Measurements from ENCODE around the gene DNLZ.
A peak's percentile ranks its signal among the peaks of the same experiment; 100 is the strongest.
"Not testable (repeated sequence)": the region's sequence is repeated elsewhere in the genome, so short reads cannot be mapped to it uniquely, and the experiment has no call there.

DNLZ gene

DNA sequence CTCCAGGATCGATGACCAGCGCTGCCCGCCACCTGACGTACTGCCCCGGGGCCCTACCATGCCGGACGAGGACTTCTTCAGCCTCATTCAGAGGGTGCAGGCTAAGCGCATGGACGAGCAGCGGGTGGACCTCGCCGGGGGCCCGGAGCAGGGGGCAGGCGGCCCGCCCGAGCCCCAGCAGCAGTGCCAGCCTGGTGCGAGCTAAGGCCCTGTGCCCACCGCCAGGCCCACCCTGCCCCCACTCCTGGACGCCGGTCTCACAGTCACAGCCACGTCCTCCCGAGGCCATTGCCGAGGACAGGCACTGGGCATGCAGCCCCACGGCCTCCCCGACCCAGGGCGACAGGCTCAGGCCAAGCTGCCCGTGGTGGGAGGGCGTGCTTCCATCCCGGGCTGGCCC is 5.5 kb downstream of the DNLZ start:
- no peak for DNase-seq

DNA sequence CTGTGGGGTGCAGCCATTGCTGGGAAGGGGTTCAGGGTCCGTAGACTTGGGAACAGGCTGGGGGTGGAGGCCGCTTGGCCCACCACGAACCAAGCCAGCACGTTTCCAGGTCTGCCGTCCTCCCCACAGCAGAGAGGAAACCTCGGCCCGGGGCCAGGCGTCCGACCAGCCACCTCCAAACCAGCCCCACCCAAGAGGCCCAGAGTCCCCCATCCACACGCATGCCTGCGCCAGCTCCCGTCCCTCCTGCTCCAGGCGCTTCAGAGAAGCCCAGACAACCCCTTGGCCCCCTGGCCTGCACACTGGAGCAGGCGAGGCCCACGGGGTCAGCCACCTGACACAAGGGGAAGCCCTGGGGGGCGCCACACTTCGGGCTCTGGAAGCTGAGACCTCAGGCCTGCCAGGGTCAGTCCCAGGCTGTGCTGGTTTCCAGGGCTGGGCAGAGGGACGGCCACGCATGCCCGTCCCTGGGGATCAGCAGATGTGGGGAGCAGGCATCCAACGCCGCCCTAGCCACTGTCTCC is 6.3 kb downstream of the DNLZ start:
- no peak for DNase-seq

DNA sequence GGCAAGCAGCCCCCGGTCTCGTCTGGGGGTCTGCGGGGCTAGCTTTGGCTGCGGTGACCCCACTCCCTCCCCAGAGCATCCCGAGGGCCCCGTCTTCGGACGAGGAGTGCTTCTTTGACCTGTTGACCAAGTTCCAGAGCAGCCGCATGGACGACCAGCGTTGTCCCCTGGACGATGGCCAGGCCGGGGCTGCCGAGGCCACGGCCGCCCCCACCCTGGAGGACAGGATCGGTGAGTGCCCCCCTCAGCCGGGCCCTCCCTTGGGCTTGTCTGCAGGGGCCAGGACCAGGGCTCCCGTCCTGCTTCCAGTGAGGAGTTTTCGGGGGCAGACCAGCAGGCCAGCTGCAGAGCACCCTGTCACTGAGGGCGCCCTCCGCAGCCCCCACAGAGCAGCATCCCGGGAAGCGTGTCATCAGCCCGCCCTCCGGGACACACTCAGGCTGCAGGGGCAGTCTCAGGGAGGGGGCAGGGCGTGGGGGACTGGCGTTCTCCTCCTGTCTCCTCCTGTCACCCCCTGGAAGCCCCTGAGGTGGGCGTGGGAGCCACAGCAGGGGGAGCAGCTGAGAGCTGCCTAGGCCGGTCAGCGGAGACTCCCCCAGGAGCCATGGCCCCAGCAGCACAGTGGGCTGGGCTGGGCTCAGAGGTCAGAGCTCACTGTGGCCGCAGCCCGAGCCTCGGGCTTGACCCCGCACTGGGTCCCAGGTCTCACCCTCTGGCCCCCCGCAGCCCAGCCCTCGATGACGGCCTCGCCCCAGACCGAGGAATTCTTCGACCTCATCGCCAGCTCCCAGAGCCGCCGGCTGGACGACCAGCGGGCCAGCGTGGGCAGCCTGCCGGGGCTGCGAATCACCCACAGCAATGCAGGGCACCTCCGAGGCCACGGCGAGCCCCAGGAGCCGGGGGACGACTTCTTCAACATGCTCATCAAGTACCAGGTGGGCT is 7.7 kb downstream of the DNLZ start:
- DNase-seq = no peak

DNA sequence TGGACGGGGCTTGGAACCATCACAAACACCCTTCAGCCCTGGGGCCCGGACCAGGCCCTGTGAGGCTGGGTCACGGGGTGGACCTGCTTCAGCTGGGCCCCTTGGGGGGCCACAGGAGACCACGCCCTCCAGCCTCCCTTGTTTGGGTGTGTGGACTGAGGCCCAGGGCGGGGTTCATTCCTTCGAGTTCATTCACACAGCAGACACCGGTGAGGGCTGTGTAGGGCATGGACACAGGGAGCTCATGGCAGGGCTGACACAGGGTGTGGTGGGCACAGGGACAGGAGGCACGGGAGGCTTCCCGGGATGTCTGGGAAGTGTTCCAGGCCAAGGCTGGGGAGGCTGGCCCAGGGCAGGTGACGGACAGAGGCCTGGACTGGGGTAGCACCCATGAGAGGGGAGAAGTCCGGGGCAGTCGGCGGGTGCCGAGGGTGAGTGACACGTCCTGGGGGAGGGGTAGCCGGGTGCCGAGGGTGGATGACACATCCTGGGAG is 8.9 kb downstream of the DNLZ start:
- DNase-seq = no peak

DNA sequence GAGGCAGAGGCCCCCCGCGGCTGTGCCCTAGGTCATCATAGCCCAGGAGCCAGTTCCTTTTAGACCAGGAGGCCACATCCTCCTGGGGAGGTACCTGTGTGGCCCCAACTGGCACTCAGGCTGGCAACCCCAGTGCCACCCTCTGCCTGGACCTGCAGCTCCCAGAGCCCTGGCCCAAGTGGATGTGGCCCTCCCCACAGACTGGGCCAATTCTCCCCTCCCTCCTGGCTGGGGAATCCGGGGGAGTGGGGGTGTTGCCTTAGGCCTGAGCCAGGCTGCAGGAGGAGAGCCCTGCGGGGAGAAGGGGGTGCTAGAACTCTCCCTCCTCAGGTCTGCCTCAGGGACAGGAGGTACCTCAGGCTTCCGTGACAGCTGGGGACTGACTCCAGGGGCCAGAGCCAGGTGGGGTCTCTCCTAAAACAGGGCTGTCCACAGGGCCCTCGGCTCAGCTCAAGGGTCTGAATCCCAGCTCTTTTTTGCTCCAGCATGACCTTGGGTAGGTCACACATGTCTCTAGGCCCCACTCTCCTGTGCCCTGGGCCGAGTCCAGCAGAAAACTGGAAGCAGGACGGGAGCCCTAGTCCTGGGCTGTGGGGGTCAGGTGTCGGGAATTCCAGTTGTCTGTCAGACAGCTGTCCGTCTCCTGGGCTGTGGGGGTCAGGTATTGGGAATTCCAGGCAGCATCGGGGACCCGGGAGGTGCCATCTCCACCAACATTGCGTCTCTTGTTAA is 9.6 kb downstream of the DNLZ start:
- DNase-seq = no peak

DNA sequence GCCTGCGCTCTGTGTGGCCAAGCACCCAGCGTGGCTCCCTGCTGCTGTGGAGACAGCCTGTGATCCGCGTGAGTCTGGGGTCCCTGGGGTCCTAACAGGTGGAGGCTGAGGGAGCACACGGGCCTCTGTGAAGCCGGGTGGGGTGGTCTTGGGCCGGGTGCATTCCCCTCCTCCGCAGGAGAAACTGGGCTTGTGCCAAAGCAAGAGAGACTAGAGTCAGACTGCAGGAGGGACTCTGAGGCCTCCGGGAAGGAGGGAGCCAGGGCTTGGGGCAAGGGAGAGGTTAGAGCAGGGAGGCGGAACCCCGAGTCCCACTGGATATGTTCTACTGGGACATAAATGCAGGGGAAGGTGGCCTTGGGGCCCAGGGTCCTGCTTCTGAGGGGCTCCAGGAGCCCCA is 10.5 kb downstream of the DNLZ start:
- no peak for DNase-seq

DNA sequence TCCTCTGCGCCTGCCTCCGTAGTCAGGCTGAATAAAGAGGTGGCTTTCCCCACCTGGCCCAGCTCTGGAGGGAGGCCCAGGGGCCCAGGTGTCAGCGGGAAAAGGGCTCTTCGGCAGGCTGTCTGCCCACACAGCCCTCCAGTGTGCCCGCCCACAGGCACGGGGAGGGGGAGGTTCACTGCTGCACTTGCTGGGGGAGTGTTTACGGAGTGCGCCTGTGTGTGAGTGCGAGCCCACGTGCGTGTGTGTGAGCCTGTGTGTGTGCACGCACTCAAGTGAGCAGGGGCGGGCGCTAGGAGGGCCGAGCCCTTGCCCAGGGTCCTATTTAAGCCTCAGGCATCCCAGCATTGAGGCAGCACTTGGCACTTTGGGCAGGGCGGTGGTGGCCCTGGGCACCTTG is 10.9 kb downstream of the DNLZ start:
- DNase-seq = no peak

DNA sequence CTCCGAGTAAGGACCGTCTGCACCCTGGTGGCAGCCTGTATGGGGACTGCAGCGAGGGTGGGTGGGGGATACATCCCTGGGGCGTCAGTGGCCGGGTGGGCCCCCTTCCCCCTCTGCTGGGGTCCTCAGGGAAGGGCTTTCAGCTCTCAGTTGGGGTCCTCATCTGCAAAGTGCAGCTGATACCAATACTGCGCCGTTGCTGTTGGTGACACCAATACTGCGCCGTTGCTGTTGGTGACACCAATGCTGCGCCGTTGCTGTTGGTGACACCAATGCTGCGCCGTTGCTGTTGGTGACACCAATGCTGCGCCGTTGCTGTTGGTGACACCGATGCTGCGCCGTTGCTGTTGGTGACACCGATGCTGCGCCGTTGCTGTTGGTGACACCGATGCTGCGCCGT is 11.7 kb downstream of the DNLZ start:
- not testable (repeated sequence) for DNase-seq

DNA sequence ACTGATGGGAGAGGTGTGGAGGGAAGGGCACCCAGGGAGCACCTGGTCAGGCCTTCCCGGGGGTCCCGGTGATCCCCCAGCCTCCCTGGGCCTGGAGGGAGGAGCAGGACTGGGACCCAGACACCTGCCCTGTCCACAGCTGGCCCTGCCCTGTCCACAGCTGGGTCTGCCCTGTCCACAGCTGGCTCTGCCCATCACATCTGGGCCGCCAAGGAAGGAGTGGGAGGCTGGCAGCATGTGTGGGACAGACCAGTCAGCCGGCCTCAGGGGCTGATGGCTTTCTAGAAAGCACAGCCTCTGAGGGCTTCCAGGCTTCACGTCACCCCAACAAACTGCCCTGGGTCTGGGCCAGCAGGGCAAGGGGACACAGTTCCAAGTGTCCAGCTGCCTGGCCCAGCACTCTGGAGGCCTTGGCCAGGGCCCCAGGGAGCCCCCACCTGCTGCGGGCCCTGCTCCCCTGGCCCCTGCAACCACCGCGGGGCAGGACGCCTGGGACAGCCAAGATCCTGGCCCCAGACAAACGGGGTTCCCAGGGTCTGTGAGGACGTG is 12.2 kb downstream of the DNLZ start:
- DNase-seq = no peak

DNA sequence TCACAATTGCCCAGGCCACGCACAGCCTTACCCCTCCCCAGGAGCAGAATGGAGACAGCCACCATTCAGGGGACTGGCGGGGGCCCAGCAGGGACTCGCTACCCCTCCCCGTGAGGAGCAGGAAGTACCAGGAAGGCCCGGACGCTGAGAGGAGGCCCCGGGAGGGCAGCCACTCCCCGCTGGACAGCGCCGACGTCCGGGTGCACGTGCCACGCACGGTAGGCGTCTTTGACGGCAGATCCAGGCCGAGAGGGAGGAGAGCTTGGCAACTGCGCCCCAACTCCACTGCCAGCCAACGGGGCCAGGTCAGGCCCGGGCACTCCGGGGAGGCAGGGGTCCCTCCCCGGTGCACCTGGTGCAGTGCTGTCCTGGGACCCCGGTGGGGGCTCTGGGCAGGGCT is 14.0 kb downstream of the DNLZ start:
- DNase-seq = no peak

DNA sequence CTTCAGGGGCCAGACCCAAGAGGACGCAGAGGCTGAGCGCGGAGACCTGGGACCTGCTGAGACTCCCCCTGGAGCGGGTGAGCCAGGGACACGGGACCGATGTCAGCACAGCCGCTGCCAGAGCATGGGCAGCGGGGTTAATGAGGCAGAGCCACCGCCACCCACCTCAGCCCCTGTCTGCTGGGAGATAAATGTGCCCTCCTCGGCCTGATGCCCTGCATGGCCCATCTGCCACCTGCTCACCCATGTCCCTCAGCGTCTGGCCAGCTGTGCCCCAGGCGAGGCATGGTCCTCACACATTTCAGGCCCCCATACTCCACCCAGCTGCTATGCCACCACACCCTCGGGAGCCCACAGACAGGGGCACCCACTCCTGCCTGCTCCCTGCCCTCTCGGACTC is 14.9 kb downstream of the DNLZ start:
- DNase-seq = no peak

DNA sequence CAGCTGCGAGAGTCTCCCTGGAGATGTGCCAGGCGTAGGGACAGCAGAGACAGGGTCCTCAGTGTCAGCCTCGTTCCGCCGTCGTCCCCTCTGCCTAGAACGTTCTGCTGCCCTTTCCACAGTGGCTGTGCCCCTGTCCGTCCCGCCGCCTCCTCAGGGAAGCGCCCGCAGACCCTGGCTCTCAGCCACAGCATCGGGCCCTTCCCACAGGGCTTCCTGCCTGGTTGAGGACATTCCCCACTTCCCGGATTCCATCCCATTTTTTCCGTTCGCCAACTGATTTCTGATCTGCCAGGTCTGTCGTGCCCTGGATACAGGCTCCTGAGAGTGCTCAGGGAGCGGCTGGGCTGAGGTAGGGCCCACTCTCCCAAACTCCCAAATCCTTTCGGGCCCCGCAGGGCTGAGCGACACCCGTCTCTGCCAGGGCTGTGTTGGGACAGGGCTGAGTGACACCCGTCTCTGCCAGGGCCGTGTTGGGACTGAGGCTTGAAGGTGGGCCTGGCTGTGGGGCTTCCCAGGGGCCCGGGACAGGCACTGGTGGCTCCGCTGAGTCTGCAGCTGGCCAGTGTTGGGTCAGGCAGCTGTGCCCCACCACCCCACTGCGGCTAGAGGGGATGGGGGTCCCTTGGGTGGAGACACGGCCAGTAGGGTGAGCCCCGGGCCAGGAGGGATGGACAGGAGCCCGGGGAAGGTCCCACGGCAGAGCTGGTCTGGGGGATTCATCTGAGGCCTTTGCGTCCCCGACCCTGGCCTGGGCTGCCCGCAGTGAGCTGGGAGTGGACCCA is 15.9 kb downstream of the DNLZ start:
- DNase-seq = no peak

DNA sequence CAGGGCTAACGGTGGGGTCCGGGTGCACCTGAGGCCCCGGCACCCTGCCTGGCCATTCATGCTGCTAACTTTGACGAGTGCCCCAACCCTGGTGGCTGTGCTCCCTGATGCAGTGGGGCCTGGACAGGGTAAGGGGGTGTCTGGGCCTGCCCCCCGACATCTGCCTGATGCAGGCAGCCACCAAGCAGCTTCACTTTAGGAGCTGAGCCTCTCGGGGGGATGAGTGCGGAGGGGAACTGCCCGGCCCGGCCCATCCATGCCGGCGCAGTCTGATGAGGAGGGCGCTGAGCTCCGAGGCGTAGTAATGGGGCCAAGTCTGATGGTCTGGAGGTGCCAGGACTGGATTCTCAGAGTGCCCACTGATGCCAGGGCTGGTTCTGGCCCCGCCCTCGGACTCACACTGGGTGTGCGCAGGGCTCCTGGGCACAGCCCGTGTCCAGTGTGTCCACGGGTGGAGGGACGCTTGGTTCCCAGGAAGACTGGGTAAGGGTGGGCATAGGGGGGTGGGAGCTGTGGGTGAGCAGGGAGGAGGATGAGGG is 16.5 kb downstream of the DNLZ start:
- no peak for DNase-seq

DNA sequence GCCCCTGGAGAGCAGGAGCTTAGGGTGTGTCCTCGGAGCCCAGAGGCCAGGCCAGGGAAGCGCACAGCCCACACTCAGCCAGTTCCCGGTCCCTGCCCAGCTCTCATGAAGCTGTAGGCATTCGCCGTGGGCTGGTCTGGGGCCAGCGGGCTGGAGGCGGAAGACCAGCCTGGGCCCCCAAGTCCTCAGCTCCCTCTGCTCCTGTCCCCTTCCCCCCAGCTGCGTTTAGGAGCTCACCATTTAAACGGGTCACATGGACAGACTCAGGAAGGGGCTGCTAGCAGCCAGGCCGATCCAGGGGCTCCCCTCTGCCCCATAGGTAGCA is 17.4 kb downstream of the DNLZ start:
- DNase-seq = no peak

DNA sequence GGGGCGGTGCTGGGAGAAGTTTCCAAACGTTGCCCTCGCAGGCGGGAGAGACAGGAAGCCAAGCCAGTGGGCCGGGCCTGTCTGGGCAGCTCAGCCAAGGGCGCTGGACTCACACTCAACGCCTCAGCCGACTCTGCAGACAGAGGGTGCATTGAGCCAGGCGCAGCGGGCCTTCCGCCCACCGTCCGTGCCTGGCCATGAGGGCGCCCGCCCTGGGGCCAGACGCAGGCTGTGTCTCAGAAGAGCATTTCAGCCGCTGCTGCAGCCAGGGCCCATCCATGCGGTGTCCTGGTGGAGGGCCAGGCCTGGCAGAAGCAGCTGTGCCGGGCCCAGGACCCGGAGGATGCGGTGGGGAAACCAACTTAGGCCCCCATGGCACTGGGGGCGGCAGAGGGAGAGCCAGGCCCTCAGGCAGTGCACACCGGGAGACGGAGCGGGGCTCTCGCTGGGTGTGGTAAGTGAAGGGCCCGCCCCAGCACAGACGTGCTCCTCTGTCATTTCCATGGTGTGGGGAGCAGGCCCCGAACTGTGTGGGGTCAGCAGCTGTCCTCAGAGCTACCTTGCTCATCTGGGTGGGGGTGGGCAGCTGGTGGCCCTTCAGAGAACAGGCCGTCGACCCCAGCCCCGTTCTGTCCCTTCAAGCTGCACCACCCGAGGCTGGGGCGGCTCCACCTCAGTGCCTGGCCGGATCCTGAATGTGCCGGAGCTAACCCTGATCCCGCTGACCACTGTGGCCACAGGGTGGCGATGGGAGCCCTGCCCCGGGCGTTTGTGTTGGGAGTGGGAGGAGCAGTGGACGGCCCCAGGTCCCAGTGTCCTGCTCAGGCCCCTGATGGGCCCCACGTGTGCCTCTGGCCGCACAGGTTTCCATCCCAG is 18.0 kb downstream of the DNLZ start:
- no peak for DNase-seq

DNA sequence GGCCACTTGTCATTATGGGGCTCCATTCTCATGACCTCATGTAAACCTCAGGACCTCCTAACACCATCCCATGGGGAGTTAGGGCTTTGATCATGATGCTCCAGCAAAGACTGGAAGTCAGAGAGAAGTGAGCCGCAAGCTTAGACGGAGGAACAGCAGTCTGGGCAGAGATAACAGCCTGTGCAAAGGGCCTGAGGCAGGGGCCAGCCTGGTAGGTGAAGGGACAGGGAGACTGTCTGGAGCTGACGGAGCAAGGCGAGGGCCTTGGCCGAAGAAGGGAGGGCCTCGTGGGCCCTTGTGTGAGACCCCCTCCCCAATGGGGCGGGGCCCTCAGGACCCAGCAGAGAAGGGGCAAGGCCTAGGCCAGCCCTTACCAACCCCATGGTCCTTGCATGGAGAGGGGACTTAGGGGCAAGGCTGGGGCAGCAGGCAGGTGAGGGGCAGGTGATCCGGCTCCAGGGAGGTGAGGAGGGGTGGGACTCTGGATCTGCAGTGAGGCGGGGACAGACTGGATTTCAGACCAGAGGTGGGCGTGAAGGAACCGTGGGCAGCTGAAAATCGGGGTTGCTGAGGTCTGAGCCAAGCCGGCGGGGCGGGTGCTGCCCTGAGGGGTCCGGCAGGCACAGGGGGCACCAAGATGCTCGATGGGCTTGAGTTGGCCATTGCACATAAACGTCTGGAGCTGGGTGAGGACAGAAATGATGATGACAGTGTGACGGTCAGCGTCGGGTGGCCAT is 18.8 kb downstream of the DNLZ start:
- no peak for DNase-seq

DNA sequence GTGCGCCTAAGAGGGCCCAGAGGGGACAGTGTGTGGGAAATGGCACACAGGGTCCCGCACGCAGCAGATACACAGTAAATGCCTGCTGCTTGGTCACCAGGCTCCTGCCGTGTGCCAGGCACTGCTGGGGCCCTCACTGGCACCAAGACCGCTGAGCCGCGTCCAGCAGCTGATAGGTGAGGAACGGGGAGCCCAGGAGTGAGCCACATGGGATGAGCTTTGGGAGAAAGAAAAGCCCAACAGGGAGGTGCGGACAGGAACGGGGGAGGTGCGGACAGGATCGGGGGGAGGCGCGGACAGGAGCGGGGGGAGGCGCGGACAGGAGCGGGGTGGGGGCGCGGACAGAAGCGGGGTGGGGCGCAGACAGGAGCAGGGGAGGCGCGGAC is 19.7 kb downstream of the DNLZ start:
- no peak for DNase-seq

DNA sequence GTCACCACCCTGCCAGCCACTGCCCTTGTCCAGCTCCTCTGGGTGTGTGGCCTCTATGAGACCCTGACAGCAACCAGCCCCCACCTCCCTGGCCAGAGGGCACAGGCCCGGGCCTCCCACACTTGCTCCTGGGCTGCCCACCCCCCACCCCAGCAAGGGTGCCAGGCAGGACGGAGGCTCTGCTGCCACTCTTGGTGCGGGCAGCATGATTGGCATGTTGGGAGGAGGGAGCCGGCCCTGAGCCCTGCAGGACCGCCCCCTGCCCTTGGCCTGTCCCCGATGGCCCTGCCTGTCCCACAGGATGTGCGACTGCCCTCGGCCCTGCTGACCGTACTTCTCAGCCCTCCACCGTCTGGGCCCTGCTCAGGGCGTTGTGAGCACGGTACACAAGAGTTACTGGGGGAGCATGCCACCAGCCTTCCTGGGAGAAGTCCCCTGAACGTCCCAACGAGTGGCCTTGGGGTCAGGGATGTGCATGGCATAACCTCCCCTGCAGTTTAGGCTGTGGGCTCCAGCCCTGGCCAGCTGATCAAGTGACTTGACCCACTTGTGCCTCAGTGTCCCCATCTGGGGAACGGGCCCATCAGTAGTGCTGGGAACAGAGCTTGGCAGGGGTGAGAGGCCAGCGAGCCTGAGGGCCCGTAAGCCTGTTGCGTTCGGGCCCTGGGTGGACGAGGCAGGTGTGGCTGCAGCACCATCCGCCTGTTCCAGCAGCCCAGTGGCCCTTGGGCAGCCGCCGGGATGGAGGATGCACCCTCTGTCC is 20.2 kb downstream of the DNLZ start:
- DNase-seq = no peak

DNA sequence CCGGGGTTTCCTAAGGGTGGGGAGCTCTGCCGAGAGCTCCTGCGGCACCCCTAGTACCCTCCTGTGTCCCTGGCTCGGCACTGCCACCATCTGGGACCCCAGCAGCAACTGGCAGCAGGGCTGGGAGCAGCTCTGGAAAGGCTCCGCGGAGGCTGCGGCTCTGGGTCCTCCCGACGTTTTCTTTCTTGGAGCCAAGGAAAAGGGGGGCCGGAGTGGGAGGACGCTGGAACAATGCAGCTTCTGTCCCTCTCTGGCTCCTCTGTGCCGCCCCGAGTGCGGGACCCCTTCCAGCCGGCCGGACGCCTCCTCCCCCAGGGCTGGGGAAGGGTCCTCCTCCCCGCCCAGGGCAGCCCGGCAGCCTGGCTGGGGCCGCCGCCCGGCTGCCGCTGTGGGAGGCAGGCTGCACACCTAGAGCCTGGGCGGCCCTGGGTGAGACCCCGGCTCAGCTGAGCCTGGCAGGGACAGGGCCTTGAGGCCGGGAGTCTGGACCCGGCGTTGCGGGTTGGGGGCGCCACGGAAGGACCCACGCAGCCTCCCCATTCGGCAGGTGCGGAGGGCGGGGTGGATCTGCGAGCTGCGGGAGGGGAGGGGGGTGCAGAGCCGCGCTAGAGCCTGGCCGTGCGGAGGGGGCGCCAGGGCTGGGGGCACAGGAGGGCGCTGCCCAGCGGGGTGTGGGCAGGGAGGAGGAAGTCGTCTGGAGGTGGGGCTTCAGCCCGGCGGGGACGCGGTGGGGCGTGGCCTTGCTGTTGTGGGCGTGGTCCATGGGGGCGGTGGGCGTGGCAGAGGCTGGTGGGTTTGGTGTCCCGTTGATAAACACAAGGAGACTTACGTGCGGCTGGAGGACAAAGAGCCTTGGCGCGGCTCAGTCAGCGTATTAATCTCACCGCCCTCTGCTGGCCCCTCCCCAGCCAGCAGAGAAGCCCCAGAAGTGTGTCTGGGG is 21.1 kb downstream of the DNLZ start:
- DNase-seq = peak; percentile 65

All from activated T-cell treated with anti-CD3 and anti-CD28 coated beads, Interleukin-2, amount 50 U/mL, for 1 hour (primary cell).